Renal cortical epithelial cell (primary cell): ENCODE measurements around the gene SCGB1C2. TPM values are rescaled to one million over a fixed set of nuclear protein-coding genes. Genes with fewer than 3 reads are reported as not detected.

ENCODE experiments used
- DNase-seq: peaks from one replicate; pipeline ENCODE4 v3.0.0-alpha.2; 2011; ENCODE audit warnings: low read depth
- total RNA-seq: library from RNA; depleted of rRNA; stranded (reverse); fragments of >200 nt; gene quantifications from 2 replicates; pipeline ENCODE4 v1.2.3, GENCODE V29; 2014

SCGB1C2 gene
- total RNA-seq, 1 donor from 2014 or later: not detected

- no peak for DNase-seq
These were observed 35.0 kb downstream of the SCGB1C2 start for GRCh38 chr17:172401-172800.

- DNase-seq: no peak
These were observed 36.0 kb downstream of the SCGB1C2 start for GRCh38 chr17:173166-173911.

GRCh38 chr17:177155-177554 is 39.8 kb downstream of the SCGB1C2 start:
- no peak for DNase-seq

- DNase-seq: no peak
These were observed 40.4 kb downstream of the SCGB1C2 start for GRCh38 chr17:177762-178161.

- no peak for DNase-seq
These were observed 41.1 kb downstream of the SCGB1C2 start for GRCh38 chr17:178292-179065.

- no peak for DNase-seq
These were observed 41.7 kb downstream of the SCGB1C2 start for GRCh38 chr17:179066-179432.

GRCh38 chr17:179781-180380 is 42.5 kb downstream of the SCGB1C2 start:
- no peak for DNase-seq

- no peak for DNase-seq
These were observed 43.2 kb downstream of the SCGB1C2 start for GRCh38 chr17:180381-181244.

- peak; percentile 43 for DNase-seq
These were observed 44.1 kb downstream of the SCGB1C2 start, which contains the start of gene DOC2B for GRCh38 chr17:181245-182049. TSS of gene DOC2B (minus strand) at chr17:181650. CDS start at chr17:181479, 171 bp downstream.

- peak; percentile 53 for DNase-seq
These were observed 44.8 kb downstream of the SCGB1C2 start for GRCh38 chr17:182050-182751.

- DNase-seq: no peak
These were observed 45.7 kb downstream of the SCGB1C2 start for GRCh38 chr17:183021-183420.

GRCh38 chr17:185445-186138 is 48.2 kb downstream of the SCGB1C2 start:
- no peak for DNase-seq

GRCh38 chr17:187130-187529 is 49.8 kb downstream of the SCGB1C2 start:
- no peak for DNase-seq

Other genes starting within 250 kb of the SCGB1C2 start
- gene DOC2B, start 44.1 kb downstream of the SCGB1C2 start, total RNA-seq: 2.8 and 77.6 TPM in 2 replicates
- gene RPH3AL, start 215.2 kb downstream of the SCGB1C2 start, total RNA-seq: 12.9 and 40.5 TPM in 2 replicates